SK-N-SH (cell line): ENCODE data around the gene GCH1. TPM values are rescaled to one million over a fixed set of nuclear protein-coding genes. Genes with fewer than 3 reads are reported as not detected.
A peak's percentile ranks its signal among the peaks of the same experiment; 100 is the strongest.

Experiments used
- CTCF ChIA-PET: fragments of 300-600, 350-600 bp; formaldehyde crosslinking; extraction: SDS; loops from one replicate; lab custom pipeline; 2021; lab: Yijun Ruan, JAX
- POLR2A ChIA-PET: fragments of 350-600 bp; sonication (Branson Sonifier 250); formaldehyde crosslinking; extraction: SDS; loops from one replicate; lab custom pipeline; 2020; ENCODE audit warnings: antibody characterized with exemption, inconsistent platforms; lab: Yijun Ruan, JAX
- DNase-seq: peaks from one replicate; pipeline ENCODE4 v3.0.0; 2012
- H2AFZ ChIP-seq: fragments of 200-600 bp; sonication (generic); 2 replicates; pipeline ENCODE4 v1.8.1; 2016; ENCODE audit warnings: antibody characterized with exemption, mild to moderate bottlenecking, low read depth
- H3F3A ChIP-seq: fragments of 200-600 bp; sonication (generic); replicated peaks from 2 replicates; pipeline ENCODE3; 2016; ENCODE audit warnings: antibody characterized with exemption, mild to moderate bottlenecking; ENCODE audit not compliant: insufficient read depth
- H3K27ac ChIP-seq, 2 experiments: fragments of 200-500 bp in 1 of 2; fragments of 200-600 bp in 1 of 2; sonication (Bioruptor generic) in 1 of 2; sonication (generic), shearing (Covaris generic) in 1 of 2; 2 replicates each; pipeline versions ENCODE4 v1.5.1 to v1.6.1; 2014 to 2016; ENCODE audit warnings: low read depth in 2 of 2, inconsistent platforms in 1 of 2, low read length in 1 of 2, mild to moderate bottlenecking in 1 of 2, mixed read lengths in 1 of 2
- H3K27me3 ChIP-seq: fragments of 200-600 bp; sonication (generic), shearing (Covaris generic); 2 replicates; pipeline ENCODE4 v1.6.1; 2016; ENCODE audit warnings: mixed run types; ENCODE audit not compliant: insufficient read depth
- H3K36me3 ChIP-seq, 2 experiments: fragments of 200-500 bp in 1 of 2; fragments of 200-600 bp in 1 of 2; sonication (Bioruptor generic) in 1 of 2; sonication (generic) in 1 of 2; replicated peaks in 1 of 2; 2 replicates each; pipeline versions ENCODE3 to v1.5.1; 2014 to 2016; ENCODE audit warnings: low read length in 1 of 2, mild to moderate bottlenecking in 1 of 2; ENCODE audit not compliant: insufficient read depth in 2 of 2, control insufficient read depth in 1 of 2
- H3K4me1 ChIP-seq, 2 experiments: fragments of 200-500 bp in 1 of 2; fragments of 200-600 bp in 1 of 2; sonication (Bioruptor generic) in 1 of 2; sonication (generic), shearing (Covaris generic) in 1 of 2; 2 replicates each; pipeline versions ENCODE4 v1.5.1 to v1.6.1; 2014 to 2016; ENCODE audit warnings: low read depth in 1 of 2, low read length in 1 of 2, mixed run types in 1 of 2; ENCODE audit not compliant: insufficient read depth in 2 of 2, control insufficient read depth in 1 of 2
- H3K4me2 ChIP-seq: fragments of 200-600 bp; sonication (generic), shearing (Covaris generic); 2 replicates; pipeline ENCODE4 v1.6.1; 2017; ENCODE audit warnings: mixed run types
- H3K4me3 ChIP-seq, 2 experiments: fragments of 200-500 bp in 1 of 2; fragments of 200-600 bp in 1 of 2; sonication (Bioruptor generic) in 1 of 2; sonication (generic), shearing (Covaris generic) in 1 of 2; 2 replicates each; pipeline versions ENCODE4 v1.5.1 to v1.8.1; 2014 to 2016; ENCODE audit warnings: low read depth in 2 of 2, inconsistent platforms in 1 of 2, low read length in 1 of 2, mild to moderate bottlenecking in 1 of 2, mixed read lengths in 1 of 2, moderate library complexity in 1 of 2
- H3K79me2 ChIP-seq: fragments of 200-600 bp; sonication (generic); 2 replicates; pipeline ENCODE4 v1.8.1; 2017; ENCODE audit warnings: mild to moderate bottlenecking; ENCODE audit not compliant: insufficient read depth
- H3K9ac ChIP-seq: fragments of 200-600 bp; sonication (generic); 2 replicates; pipeline ENCODE4 v1.6.1; 2017; ENCODE audit warnings: mixed run types
- H3K9me2 ChIP-seq: fragments of 200-600 bp; sonication (generic); 2 replicates; pipeline ENCODE4 v1.6.1; 2017; ENCODE audit warnings: mixed run types
- H3K9me3 ChIP-seq: fragments of 200-600 bp; sonication (generic); 2 replicates; pipeline ENCODE4 v1.6.1; 2017; ENCODE audit warnings: mixed run types, mild to moderate bottlenecking, moderate library complexity
- H4K20me1 ChIP-seq: fragments of 200-600 bp; sonication (generic); 2 replicates; pipeline ENCODE4 v1.6.1; 2017; ENCODE audit warnings: mild to moderate bottlenecking, mixed run types; ENCODE audit not compliant: insufficient read depth
- CHD2 ChIP-seq: fragments of 150-350 bp; IDR thresholded peaks from 2 replicates; pipeline ENCODE4 v1.6.1; 2018; ENCODE audit warnings: low read length; ENCODE audit not compliant: partially characterized antibody
- CTCF ChIP-seq: fragments of 200-600 bp; sonication (generic); IDR thresholded peaks from 2 replicates; pipeline ENCODE4 v1.6.1; 2017; ENCODE audit warnings: antibody characterized with exemption, mild to moderate bottlenecking, moderate library complexity
- ELF1 ChIP-seq: IDR thresholded peaks from 2 replicates; pipeline ENCODE4 v1.4.0; 2012
- EP300 ChIP-seq, 2 experiments: IDR thresholded peaks; 2 replicates each; pipeline versions ENCODE4 v1.4.0 to v1.6.1; 2012; ENCODE audit warnings: borderline replicate concordance in 1 of 2, low read depth in 1 of 2, low read length in 1 of 2
- EZH2phosphoT487 ChIP-seq: fragments of 200-600 bp; sonication (generic); IDR thresholded peaks from 2 replicates; pipeline ENCODE4 v1.6.1; 2017; ENCODE audit warnings: low read depth, mixed run types, mild to moderate bottlenecking, antibody characterized with exemption, moderate library complexity, borderline replicate concordance
- FOXM1 ChIP-seq: IDR thresholded peaks from 2 replicates; pipeline ENCODE4 v1.4.0; 2012; ENCODE audit warnings: low read depth, mild to moderate bottlenecking
- GABPA ChIP-seq: IDR thresholded peaks from 2 replicates; pipeline ENCODE4 v1.4.0; 2012; ENCODE audit warnings: low read depth, mild to moderate bottlenecking
- IRF3 ChIP-seq: fragments of 150-350 bp; IDR thresholded peaks from 2 replicates; pipeline ENCODE4 v1.6.1; 2016; ENCODE audit warnings: mild to moderate bottlenecking, low read depth, low read length
- JUND ChIP-seq: IDR thresholded peaks from 2 replicates; pipeline ENCODE4 v1.4.0; 2012
- MEF2A ChIP-seq: IDR thresholded peaks from 2 replicates; pipeline ENCODE4 v1.4.0; 2012; ENCODE audit warnings: low read depth, borderline replicate concordance
- POLR2AphosphoS5 ChIP-seq: IDR thresholded peaks from 2 replicates; pipeline ENCODE4 v1.6.1; 2012; ENCODE audit warnings: low read depth, low read length
- RCOR1 ChIP-seq: fragments of 150-350 bp; IDR thresholded peaks from 2 replicates; pipeline ENCODE4 v1.6.1; 2017; ENCODE audit warnings: antibody characterized with exemption, low read length
- SIN3A ChIP-seq: IDR thresholded peaks from 2 replicates; pipeline ENCODE4 v1.6.1; 2012; ENCODE audit warnings: low read depth, mild to moderate bottlenecking, low read length, moderate library complexity, borderline replicate concordance
- SMC3 ChIP-seq: IDR thresholded peaks from 2 replicates; pipeline ENCODE4 v1.6.1; 2012; ENCODE audit warnings: low read depth, low read length, improper control_type of control experiment
- USF2 ChIP-seq: fragments of 150-350 bp; IDR thresholded peaks from 2 replicates; pipeline ENCODE4 v1.6.1; 2017; ENCODE audit warnings: antibody characterized with exemption, low read length, low read depth, borderline replicate concordance
- YY1 ChIP-seq: IDR thresholded peaks from 2 replicates; pipeline ENCODE4 v1.4.0; 2012; ENCODE audit warnings: low read depth, mild to moderate bottlenecking
- WGBS: methylation state at CpG from one replicate; pipeline ENCODE4 v1.1.6; 2017; ENCODE audit warnings: low lambda C conversion rate; 5-methylcytosine and 5-hydroxymethylcytosine counted together
- polyA plus RNA-seq, 3 experiments: library from polyadenylated mRNA; depleted of rRNA; stranded (reverse); fragments of >200 nt; gene quantifications; 2 replicates each; pipeline ENCODE4 v1.2.3, GENCODE V29; 2012
- TF ChIP-seq, protein P1 (sequence below): IDR thresholded peaks from 2 replicates; pipeline ENCODE4; 2012

GCH1 gene
- polyA plus RNA-seq, 1 of the 3 experiments (the other 2 are of a cell fraction), result 2.2 TPM

GRCh38 chr14:54807881-54808280, 94.7 kb downstream of the GCH1 start:
- no peak overlapping the region for H3K4me2 ChIP-seq
- no peak for DNase-seq
- POLR2A ChIA-PET, result interaction anchor here (0.5 to 3.4 kb wide), 17 partner anchors 10 to 319 kb away, joined by 3 to 63 read pairs (median 5); partner anchors contain the start of genes GCH1, GMFB, MAPK1IP1L and SAMD4A
- no peaks in the 10 kb centered on the region for H3K79me2 ChIP-seq
- TF ChIP-seq FOXM1 (no peak), YY1 (no peak), EP300 (IDR thresholded peaks at IDR 0.05; ENCODE audit: borderline replicate concordance in 1 of 2, low read depth in 1 of 2, low read length in 1 of 2) (no peak), SIN3A (no peak), POLR2AphosphoS5 (no peak), EZH2phosphoT487 (no peak), ELF1 (no peak), RCOR1 (no peak), CHD2 (no peak), SMC3 (no peak), CTCF (no peak), USF2 (no peak), IRF3 (no peak), MEF2A (no peak), GABPA (no peak), JUND (no peak)
- TF ChIP-seq, protein P1, sequence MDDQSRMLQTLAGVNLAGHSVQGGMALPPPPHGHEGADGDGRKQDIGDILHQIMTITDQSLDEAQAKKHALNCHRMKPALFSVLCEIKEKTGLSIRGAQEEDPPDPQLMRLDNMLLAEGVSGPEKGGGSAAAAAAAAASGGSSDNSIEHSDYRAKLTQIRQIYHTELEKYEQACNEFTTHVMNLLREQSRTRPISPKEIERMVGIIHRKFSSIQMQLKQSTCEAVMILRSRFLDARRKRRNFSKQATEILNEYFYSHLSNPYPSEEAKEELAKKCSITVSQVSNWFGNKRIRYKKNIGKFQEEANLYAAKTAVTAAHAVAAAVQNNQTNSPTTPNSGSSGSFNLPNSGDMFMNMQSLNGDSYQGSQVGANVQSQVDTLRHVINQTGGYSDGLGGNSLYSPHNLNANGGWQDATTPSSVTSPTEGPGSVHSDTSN, result no peak
- no peak overlapping the region for H2AFZ ChIP-seq
- no peak overlapping the region for H3K4me3 ChIP-seq
- 60% methylated on average over 2 of the region's 7 CpGs for WGBS
- CTCF ChIA-PET, result interaction anchor here (0.8 to 8.4 kb wide), 17 partner anchors 11 to 243 kb away, joined by 3 to 71 read pairs (median 5); partner anchors contain the start of genes MAPK1IP1L and SAMD4A
- H3K9me3 ChIP-seq, result no peaks in the 10 kb centered on the region
- H3F3A ChIP-seq, result no peaks in the 10 kb centered on the region
- H3K9ac ChIP-seq, result no peak overlapping the region
- no peaks in the 10 kb centered on the region for H4K20me1 ChIP-seq
- no peaks in the 10 kb centered on the region for H3K36me3 ChIP-seq
- no peaks in the 10 kb centered on the region for H3K9me2 ChIP-seq
- H3K27me3 ChIP-seq, result no peaks in the 10 kb centered on the region
- H3K27ac ChIP-seq, result peak overlapping the region in 1 of 2 experiments; percentile 89; a peak in 2 of 4 replicates
- peaks cover 0 to 67% of the 10 kb centered on the region in 2 experiments; a peak in 2 of 4 replicates for H3K4me1 ChIP-seq
